Measurements from ENCODE around the gene AGO3. TPM values are rescaled to one million over a fixed set of nuclear protein-coding genes. Genes with fewer than 3 reads are reported as not detected.

Gene AGO3
- total RNA-seq, 1 donor from 2014 or later, result 32.7 TPM

DNA sequence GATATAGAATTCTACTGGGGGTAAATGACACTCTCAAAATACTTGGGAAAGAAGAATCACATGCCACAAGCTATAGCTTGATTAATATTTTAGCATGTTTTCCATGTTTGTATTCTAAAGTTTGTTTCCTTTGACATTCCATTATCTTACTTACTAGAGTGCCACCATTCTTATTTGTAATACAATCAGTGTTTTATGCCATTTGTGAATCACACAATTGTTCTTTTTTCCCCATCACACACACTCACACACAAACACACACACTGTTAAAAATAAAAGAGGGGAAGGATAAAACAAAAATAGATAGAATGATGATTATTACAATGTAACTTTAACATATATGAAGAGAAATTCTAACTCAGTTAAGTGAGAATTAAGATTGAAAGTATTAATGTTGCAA, 137.0 kb downstream of the AGO3 start:
- TF ChIP-seq, protein P1, sequence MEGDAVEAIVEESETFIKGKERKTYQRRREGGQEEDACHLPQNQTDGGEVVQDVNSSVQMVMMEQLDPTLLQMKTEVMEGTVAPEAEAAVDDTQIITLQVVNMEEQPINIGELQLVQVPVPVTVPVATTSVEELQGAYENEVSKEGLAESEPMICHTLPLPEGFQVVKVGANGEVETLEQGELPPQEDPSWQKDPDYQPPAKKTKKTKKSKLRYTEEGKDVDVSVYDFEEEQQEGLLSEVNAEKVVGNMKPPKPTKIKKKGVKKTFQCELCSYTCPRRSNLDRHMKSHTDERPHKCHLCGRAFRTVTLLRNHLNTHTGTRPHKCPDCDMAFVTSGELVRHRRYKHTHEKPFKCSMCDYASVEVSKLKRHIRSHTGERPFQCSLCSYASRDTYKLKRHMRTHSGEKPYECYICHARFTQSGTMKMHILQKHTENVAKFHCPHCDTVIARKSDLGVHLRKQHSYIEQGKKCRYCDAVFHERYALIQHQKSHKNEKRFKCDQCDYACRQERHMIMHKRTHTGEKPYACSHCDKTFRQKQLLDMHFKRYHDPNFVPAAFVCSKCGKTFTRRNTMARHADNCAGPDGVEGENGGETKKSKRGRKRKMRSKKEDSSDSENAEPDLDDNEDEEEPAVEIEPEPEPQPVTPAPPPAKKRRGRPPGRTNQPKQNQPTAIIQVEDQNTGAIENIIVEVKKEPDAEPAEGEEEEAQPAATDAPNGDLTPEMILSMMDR (IDR thresholded peaks at IDR 0.05; ENCODE audit: partially characterized antibody, unreplicated experiment), result no peak
- Mint-ChIP-seq H3K9me3 (ENCODE audit: unreplicated experiment) (no peaks in the 10 kb centered on the region), H3K27me3 (ENCODE audit: unreplicated experiment) (no peaks in the 10 kb centered on the region), H3K36me3 (ENCODE audit: unreplicated experiment) (no peaks in the 10 kb centered on the region), H3K4me3 (ENCODE audit: unreplicated experiment) (no peak overlapping the region), H3K27ac (ENCODE audit: unreplicated experiment) (no peak overlapping the region), H3K4me1 (ENCODE audit: low read depth, unreplicated experiment) (no peaks in the 10 kb centered on the region)
- no peak for DNase-seq

DNA sequence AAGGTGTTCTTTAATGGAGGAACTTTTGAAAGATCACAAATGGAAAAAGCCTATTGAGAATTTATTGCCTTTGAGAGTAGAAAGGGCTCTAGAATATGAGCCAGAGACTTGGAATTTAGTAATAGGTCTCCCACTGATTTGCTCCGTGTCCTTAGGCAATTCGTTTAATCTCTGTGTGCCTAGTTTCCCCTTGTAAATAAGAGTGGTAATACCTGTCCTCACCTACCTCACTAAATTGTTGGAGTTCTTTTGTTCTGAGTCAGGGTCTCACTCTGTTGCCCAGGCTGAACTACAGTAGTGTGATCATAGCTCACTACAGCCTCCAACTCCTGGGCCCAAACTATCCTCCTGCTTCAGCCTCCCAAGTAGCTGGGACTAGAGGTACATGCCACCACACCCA, 138.0 kb downstream of the AGO3 start:
- Mint-ChIP-seq H3K27me3 (ENCODE audit: unreplicated experiment) (no peaks in the 10 kb centered on the region), H3K27ac (ENCODE audit: unreplicated experiment) (no peak overlapping the region), H3K36me3 (ENCODE audit: unreplicated experiment) (no peaks in the 10 kb centered on the region), H3K4me1 (ENCODE audit: low read depth, unreplicated experiment) (no peaks in the 10 kb centered on the region), H3K9me3 (ENCODE audit: unreplicated experiment) (no peaks in the 10 kb centered on the region), H3K4me3 (ENCODE audit: unreplicated experiment) (no peak overlapping the region)
- TF ChIP-seq, protein P1 (IDR thresholded peaks at IDR 0.05; ENCODE audit: partially characterized antibody, unreplicated experiment), result no peak
- DNase-seq, result no peak

DNA sequence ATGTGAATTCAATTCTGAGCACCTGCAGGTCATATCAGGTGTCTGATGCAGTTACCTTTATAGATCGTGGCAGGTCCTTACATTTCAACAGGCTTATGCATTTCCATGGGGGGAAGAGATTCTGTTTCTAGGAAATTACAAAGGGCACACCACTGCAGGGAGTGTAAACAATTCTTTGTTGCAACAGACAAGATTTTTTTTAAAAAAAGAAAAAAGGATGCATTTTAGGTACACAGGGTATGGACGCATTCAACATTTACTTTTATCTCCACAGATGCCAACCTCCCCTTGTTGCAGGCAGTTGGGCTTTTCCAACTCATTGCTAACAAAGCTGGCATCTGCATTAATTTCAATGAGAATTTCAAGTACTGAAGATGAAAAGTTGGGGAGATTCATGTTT, 139.4 kb downstream of the AGO3 start:
- H3K36me3 Mint-ChIP-seq (ENCODE audit: unreplicated experiment), result no peaks in the 10 kb centered on the region
- no peak overlapping the region for H3K4me3 Mint-ChIP-seq (ENCODE audit: unreplicated experiment)
- H3K9me3 Mint-ChIP-seq (ENCODE audit: unreplicated experiment), result no peaks in the 10 kb centered on the region
- no peak for DNase-seq
- H3K27ac Mint-ChIP-seq (ENCODE audit: unreplicated experiment), result no peak overlapping the region
- no peaks in the 10 kb centered on the region for H3K4me1 Mint-ChIP-seq (ENCODE audit: low read depth, unreplicated experiment)
- H3K27me3 Mint-ChIP-seq (ENCODE audit: unreplicated experiment), result no peaks in the 10 kb centered on the region
- TF ChIP-seq, protein P1 (IDR thresholded peaks at IDR 0.05; ENCODE audit: partially characterized antibody, unreplicated experiment), result no peak

DNA sequence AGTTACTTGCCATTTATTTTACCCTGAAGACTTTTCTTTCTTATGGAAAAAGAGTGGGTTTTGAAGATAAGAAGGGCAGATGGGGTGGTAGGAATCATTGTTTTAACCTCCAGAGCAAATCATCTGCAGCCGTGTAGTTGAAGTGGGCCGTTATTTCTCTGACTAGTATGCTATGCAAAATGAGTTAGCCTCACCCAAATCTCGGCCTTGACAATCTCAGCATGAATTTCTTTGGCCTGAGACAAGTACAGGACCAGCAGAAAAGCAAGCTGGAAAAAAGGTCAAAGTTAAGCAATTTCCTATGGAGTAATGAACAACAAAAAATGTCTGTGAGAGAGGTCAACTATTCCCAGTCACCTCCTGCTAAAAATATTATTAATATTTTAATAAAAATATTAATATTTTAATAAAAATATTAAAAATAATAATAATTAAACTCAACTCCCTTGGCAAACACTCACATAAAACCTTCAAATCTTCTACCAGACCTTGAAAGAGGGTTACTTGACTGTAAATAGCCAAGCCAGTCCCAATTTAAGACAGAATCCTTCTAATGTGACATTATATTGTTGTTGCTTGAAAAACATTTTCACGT, 146.2 kb downstream of the AGO3 start:
- no peaks in the 10 kb centered on the region for H3K4me1 Mint-ChIP-seq (ENCODE audit: low read depth, unreplicated experiment)
- H3K27ac Mint-ChIP-seq (ENCODE audit: unreplicated experiment), result no peak overlapping the region
- H3K4me3 Mint-ChIP-seq (ENCODE audit: unreplicated experiment), result no peak overlapping the region
- DNase-seq, result no peak
- H3K9me3 Mint-ChIP-seq (ENCODE audit: unreplicated experiment), result no peaks in the 10 kb centered on the region
- H3K27me3 Mint-ChIP-seq (ENCODE audit: unreplicated experiment), result no peaks in the 10 kb centered on the region
- TF ChIP-seq, protein P1 (IDR thresholded peaks at IDR 0.05; ENCODE audit: partially characterized antibody, unreplicated experiment), result no peak
- H3K36me3 Mint-ChIP-seq (ENCODE audit: unreplicated experiment), result no peaks in the 10 kb centered on the region

DNA sequence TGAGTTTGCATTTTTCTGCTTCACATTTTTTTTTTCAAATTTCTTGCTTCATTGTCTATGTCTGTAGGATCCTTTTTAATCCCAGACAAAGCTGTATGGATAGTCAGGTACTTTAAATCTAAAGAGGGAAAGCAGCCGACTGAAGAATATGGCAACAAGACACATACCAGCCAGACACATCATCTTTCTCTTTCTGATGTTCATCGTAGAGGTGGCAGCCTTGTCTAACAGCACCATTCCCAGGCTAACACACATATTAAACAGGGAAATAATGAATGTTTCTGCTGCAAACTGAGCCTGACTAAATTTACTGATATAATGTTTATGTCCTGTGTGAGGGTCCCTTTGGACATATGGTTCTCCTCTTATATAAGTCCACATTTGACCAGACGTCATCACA, 149.3 kb downstream of the AGO3 start:
- Mint-ChIP-seq H3K36me3 (ENCODE audit: unreplicated experiment) (no peaks in the 10 kb centered on the region), H3K4me3 (ENCODE audit: unreplicated experiment) (no peak overlapping the region), H3K27ac (ENCODE audit: unreplicated experiment) (no peak overlapping the region), H3K4me1 (ENCODE audit: low read depth, unreplicated experiment) (no peaks in the 10 kb centered on the region), H3K9me3 (ENCODE audit: unreplicated experiment) (no peaks in the 10 kb centered on the region), H3K27me3 (ENCODE audit: unreplicated experiment) (peaks cover 2% of the 10 kb centered on the region)
- no peak for DNase-seq
- TF ChIP-seq, protein P1 (IDR thresholded peaks at IDR 0.05; ENCODE audit: partially characterized antibody, unreplicated experiment), result no peak
